ENCODE results near the gene AFF3.

- TF ChIP-seq, protein P1, sequence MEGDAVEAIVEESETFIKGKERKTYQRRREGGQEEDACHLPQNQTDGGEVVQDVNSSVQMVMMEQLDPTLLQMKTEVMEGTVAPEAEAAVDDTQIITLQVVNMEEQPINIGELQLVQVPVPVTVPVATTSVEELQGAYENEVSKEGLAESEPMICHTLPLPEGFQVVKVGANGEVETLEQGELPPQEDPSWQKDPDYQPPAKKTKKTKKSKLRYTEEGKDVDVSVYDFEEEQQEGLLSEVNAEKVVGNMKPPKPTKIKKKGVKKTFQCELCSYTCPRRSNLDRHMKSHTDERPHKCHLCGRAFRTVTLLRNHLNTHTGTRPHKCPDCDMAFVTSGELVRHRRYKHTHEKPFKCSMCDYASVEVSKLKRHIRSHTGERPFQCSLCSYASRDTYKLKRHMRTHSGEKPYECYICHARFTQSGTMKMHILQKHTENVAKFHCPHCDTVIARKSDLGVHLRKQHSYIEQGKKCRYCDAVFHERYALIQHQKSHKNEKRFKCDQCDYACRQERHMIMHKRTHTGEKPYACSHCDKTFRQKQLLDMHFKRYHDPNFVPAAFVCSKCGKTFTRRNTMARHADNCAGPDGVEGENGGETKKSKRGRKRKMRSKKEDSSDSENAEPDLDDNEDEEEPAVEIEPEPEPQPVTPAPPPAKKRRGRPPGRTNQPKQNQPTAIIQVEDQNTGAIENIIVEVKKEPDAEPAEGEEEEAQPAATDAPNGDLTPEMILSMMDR (IDR thresholded peaks at IDR 0.05) = no peak
- TF ChIP-seq POLR2A (IDR thresholded peaks at IDR 0.05) = no peak
Observed at GRCh38 chr2:99810225-99810624, 332.2 kb downstream of the AFF3 start.
